Hematopoietic multipotent progenitor cell treated with erythropoietin and hydrocortisone succinate and interleukin-3 and kit ligand, for 17 days (in vitro differentiated cells): ENCODE results near the gene SLC16A3.

Experiments
- DNase-seq: peaks from one replicate; pipeline ENCODE4 v3.0.0-alpha.2; 2015; ENCODE audit warnings: low spot score

The SLC16A3 gene

GRCh38 chr17:82236142-82236971 is 7.5 kb downstream of the SLC16A3 start:
- DNase-seq: peak; percentile 77

- no peak for DNase-seq
Observed at GRCh38 chr17:82237083-82237745, 8.4 kb downstream of the SLC16A3 start.

- no peak for DNase-seq
Observed at GRCh38 chr17:82237746-82238471, 9.1 kb downstream of the SLC16A3 start.

- DNase-seq: no peak
Observed at GRCh38 chr17:82238472-82239201, 9.8 kb downstream of the SLC16A3 start.

GRCh38 chr17:82239401-82239925 is 10.6 kb downstream of the SLC16A3 start:
- DNase-seq: no peak

GRCh38 chr17:82239926-82240505 is 11.2 kb downstream of the SLC16A3 start:
- DNase-seq: no peak

- DNase-seq: no peak
Observed at GRCh38 chr17:82240506-82241182, 11.8 kb downstream of the SLC16A3 start.

GRCh38 chr17:82241183-82241925 is 12.5 kb downstream of the SLC16A3 start:
- no peak for DNase-seq

- peak; percentile 37 for DNase-seq
Observed at GRCh38 chr17:82241926-82242697, 13.3 kb downstream of the SLC16A3 start.

GRCh38 chr17:82242698-82242976 is 13.8 kb downstream of the SLC16A3 start:
- DNase-seq: no peak

- no peak for DNase-seq
Observed at GRCh38 chr17:82242977-82243647, 14.3 kb downstream of the SLC16A3 start.

- no peak for DNase-seq
Observed at GRCh38 chr17:82243648-82244412, 15.0 kb downstream of the SLC16A3 start.

- DNase-seq: no peak
Observed at GRCh38 chr17:82244413-82245133, 15.7 kb downstream of the SLC16A3 start.

GRCh38 chr17:82245134-82246039 is 16.5 kb downstream of the SLC16A3 start:
- DNase-seq: no peak

GRCh38 chr17:82246040-82246364 is 17.2 kb downstream of the SLC16A3 start:
- no peak for DNase-seq

- no peak for DNase-seq
Observed at GRCh38 chr17:82246365-82247181, 17.7 kb downstream of the SLC16A3 start.
